ENCODE measurements around the gene DYNLT2.
"Not testable (repeated sequence)": the region's sequence is repeated elsewhere in the genome, so short reads cannot be mapped to it uniquely, and the experiment has no call there.

Gene DYNLT2

GRCh38 chr6:169783401-169783800 lies 32.0 kb upstream of the DYNLT2 start:
- DNase-seq = no peak

- DNase-seq = no peak
Observed at GRCh38 chr6:169782966-169783365, 31.6 kb upstream of the DYNLT2 start.

DNA sequence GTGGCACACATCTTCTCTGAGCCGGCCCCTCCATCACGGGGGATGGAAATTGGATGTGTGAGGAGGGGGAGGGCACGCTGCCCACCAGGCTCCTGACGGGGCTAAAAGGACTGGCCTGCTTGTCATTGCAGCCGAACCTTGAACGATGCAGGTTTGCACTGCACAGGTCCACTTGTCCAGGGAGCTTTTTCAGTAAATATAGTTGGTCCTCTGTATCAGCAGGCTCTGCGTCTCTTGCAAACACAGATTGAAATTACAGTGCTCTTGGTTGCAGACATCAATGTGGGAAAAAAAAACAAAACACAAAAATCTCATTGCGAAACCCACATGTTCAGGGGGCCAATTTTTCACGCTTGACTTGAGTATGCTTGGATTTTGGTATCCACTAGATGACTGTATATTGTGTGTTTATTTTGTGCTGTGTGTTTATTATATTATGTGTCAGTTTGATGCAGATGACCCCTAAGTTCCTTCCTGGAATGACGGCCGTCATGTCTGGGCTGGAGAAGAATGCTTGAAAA lies 29.3 kb upstream of the DYNLT2 start:
- DNase-seq = no peak

- DNase-seq = no peak
Observed at GRCh38 chr6:169779896-169780295, 28.5 kb upstream of the DYNLT2 start.

- no peak for DNase-seq
Observed at GRCh38 chr6:169779092-169779815, 27.9 kb upstream of the DYNLT2 start.

GRCh38 chr6:169778646-169779045 lies 27.3 kb upstream of the DYNLT2 start:
- DNase-seq = no peak

GRCh38 chr6:169777896-169778295 lies 26.5 kb upstream of the DYNLT2 start:
- no peak for DNase-seq

DNA sequence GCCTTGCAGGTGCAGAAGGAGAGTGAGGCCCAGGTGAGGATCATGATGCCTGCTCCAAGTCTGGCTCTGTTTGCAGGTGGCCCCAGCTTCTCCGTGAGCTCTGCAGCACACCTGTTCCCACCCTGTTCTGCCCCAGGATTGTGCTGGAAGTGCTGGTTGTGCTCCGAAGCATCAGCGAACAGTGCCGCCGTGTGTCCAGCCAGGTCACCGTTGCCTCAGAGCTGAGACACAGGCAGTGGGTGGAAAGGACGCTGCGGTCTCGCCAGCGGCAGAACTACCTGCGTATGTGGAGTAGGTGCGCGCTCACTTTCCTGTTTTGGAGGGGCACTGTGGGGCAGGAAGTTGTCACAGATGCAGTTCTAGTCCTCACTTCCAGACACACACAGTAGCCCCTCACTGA lies 25.0 kb upstream of the DYNLT2 start:
- DNase-seq = no peak

DNA sequence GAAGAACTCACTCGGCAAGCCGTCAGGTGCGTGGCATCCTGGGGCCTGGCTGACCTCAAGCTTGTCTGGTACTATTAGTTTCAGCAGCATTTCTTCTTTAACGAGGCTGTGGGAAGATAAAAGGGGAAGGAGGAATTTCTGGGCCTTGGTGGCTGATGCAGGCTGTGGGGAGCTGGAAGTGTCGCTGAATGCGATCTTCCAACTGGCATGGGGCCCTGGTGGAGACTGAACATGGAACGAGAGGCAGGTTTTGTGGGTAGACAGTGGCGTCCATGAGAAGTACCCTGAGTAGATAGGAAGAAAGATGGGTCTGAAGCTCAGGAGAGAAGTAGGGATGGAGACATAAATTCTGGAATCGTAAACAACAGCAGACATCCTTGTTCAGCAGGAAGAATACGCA lies 23.9 kb upstream of the DYNLT2 start:
- DNase-seq = no peak

DNA sequence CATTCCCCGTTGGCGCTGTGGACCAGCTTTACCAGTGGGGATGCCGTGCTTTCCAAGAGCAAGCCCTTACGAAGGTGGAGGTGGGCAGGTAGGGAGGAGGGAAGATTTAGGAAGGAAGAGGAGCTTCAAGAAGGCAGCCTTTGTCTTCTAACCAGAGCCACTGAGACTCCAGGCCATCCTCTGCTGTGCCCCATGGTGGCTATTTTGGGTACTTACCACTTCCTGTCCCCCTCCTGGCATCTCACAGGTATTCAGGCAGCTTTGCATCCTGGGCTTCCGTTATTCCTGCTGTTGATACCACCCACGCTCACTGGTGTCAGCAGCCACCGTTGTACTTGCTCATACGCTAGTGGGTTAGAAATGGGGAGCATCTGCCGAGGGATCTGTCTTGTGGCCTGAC lies 23.0 kb upstream of the DYNLT2 start:
- DNase-seq = no peak

- DNase-seq = no peak
Observed at GRCh38 chr6:169766921-169767736, 15.8 kb upstream of the DYNLT2 start.

DNA sequence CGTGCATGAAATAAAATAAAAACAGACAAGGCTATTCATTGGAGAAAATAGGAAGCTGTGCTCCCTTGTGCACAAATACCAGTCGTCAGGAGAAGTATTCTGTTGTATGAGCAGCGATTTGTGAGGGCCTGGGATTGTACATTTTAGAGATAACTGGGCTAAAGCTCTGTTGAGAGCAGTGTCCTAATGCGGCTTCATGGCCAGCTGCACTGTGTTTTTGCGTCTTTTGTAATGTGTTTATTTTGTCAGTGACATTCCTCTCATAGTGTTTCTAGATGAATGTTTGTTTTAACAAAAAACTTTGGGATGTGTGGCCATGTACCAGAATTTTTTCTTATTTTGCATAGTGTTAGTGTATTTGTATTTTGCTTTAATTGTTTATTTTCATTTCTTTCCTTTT lies 14.9 kb upstream of the DYNLT2 start:
- DNase-seq = no peak

DNA sequence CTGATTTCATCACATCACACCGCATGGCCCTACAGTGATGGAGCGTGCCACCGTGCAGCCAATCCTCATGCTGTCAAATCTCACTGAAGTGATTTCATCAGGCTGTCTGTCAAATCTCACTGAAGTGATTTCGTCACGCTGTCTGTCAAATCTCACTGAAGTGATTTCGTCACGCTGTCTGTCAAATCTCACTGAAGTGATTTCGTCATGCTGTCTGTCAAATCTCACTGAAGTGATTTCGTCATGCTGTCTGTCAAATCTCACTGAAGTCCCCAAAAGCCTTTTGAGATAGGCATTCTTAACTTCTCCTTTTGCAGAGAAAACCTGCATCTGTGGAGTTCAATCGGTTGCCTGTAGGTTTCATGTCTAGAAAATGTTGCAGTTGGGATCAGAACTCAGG lies 14.4 kb upstream of the DYNLT2 start:
- not testable (repeated sequence) for DNase-seq

- no peak for DNase-seq
Observed at GRCh38 chr6:169763881-169764280, 12.5 kb upstream of the DYNLT2 start.

DNA sequence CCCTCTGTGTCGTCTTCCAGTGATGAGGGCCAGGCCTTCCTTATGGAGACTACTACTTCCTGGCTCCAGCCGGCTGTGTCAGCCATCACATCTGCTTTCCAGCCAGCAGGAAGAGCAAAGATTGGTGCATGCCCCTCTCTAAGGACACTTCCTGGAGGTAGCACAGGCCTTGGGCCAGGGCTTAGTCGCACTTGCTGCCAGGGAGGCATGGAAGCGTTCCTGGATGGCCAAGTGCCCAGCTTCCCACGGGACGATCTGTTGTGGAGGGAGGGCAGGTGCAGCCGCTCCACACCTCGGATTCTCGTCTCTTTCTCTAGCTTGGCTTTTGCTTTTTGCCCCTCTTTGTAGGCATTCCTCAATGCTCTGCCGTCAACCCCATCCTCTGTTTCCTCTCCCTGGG lies 11.9 kb upstream of the DYNLT2 start:
- DNase-seq = no peak

- no peak for DNase-seq
Observed at GRCh38 chr6:169755162-169755561, 3.8 kb upstream of the DYNLT2 start.

DNA sequence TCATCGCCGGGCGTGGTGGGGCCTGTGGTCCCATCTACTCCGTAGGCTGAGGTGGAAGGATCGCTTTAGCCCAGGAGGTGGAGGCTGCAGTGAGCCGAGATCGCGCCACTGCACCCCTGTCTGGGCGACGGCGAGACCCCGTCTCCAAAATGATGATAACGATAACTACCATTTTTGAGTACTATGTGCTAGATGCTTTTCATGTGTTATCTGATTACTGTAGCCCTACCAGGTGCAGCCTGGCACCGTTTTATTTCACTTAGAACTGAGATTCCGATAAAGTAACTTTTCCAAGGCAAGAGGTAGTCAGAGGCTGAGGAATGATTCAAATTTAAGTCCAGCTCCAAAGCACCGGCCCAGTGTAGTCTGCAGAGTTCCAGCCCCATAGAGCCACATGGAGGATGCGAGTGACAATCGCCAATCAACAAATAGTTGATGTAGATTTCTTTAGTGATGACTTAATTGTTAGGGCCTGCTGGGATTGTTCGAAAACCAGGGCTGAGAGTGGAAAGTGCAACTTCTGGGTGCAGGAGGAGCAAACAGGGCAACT lies 777 bp upstream of the DYNLT2 start:
- peak; percentile 7 for DNase-seq

DNA sequence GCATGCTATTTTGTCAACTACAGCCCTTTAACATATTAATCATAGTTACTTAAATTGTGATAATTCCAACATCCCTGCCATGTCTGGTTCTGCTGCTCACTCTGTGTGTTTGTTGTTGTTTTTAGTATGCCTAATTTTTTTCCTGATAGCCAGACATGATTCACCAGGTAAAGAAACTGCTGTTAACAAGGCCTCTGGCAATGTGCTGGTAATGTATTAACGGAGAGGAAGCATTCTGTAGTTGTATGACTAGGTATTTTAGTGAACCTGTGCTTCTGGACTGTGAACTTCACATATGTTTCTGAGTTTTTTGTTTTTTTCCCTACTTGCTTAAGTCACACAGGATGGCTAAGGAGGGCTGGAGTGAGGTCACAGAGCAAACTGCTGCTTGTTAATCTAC lies 4.8 kb downstream of the DYNLT2 start:
- DNase-seq = no peak

- no peak for DNase-seq
Observed at GRCh38 chr6:169745405-169745804, 6.0 kb downstream of the DYNLT2 start.

GRCh38 chr6:169741344-169741743 lies 10.0 kb downstream of the DYNLT2 start:
- no peak for DNase-seq

GRCh38 chr6:169738976-169739529 lies 12.3 kb downstream of the DYNLT2 start:
- peak; percentile 14 for DNase-seq

- DNase-seq = no peak
Observed at GRCh38 chr6:169738204-169738975, 13.0 kb downstream of the DYNLT2 start.

DNA sequence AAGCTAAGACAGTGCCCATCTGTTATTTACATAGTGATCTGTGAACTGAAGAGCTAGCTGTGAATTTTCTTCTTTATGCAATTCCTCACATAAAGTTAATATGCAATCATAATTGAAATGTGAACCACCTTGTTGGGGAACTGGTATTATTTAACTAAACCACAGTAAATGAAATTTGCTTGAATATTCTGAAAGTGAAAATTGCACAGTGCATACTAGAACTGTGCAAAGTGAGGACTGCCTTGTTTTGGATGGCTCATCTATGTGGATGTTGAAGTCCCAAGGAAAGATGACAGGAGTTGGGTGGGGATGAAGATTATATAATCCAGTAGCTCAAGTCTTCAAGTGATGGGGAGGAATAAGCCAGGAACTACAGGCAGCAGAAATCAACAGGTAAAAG lies 21.4 kb downstream of the DYNLT2 start:
- no peak for DNase-seq
